HepG2 (cell line): Measurements from ENCODE around the gene LAMA5. TPM values are rescaled to one million over a fixed set of nuclear protein-coding genes. Genes with fewer than 3 reads are reported as not detected.

Experiments
- ARNT2 ChIP-seq: sonication (generic); formaldehyde crosslinking; IDR thresholded peaks from 2 replicates; pipeline ENCODE4 v1.8.0; 2022; ENCODE audit warnings: mild to moderate bottlenecking, low read depth, missing genetic modification reagents, moderate library complexity
- DR1 ChIP-seq: sonication (generic); formaldehyde crosslinking; IDR thresholded peaks from 2 replicates; pipeline ENCODE4 v1.8.0; 2021; ENCODE audit warnings: mild to moderate bottlenecking, missing genetic modification reagents, inconsistent platforms
- ESRRA ChIP-seq: sonication (generic); formaldehyde crosslinking; IDR thresholded peaks from 2 replicates; pipeline ENCODE4 v1.5.1; 2020; ENCODE audit warnings: mild to moderate bottlenecking, low read depth, missing genetic modification reagents
- GABPA ChIP-seq, 2 experiments: IDR thresholded peaks; 2 replicates each; pipeline ENCODE4 v1.6.1; 2011 to 2016; ENCODE audit warnings: low read depth in 2 of 2, low read length in 1 of 2, missing biosample characterization in 1 of 2, missing genetic modification characterization in 1 of 2
- HES4 ChIP-seq: sonication (generic); formaldehyde crosslinking; IDR thresholded peaks from 2 replicates; pipeline ENCODE4 v1.9.0; 2021; ENCODE audit warnings: mild to moderate bottlenecking, missing genetic modification reagents, borderline replicate concordance
- IRF2 ChIP-seq: IDR thresholded peaks from 2 replicates; pipeline ENCODE4 v1.6.1; 2018; ENCODE audit warnings: missing genetic modification reagents, missing compliant biosample characterization
- MYC ChIP-seq: sonication (generic); formaldehyde crosslinking; IDR thresholded peaks from 2 replicates; pipeline ENCODE4 v1.9.0; 2021; ENCODE audit warnings: missing genetic modification reagents, borderline replicate concordance
- NCOA5 ChIP-seq: sonication (generic); formaldehyde crosslinking; IDR thresholded peaks from 2 replicates; pipeline ENCODE4 v1.4.0; 2020; ENCODE audit warnings: missing genetic modification reagents
- NONO ChIP-seq, 2 experiments: fragments of 450-650 bp in 1 of 2; sonication (generic) in 1 of 2; formaldehyde crosslinking in 1 of 2; IDR thresholded peaks in 1 of 2; conservative IDR thresholded peaks in 1 of 2; 2 replicates each; pipeline versions ENCODE4 v1.6.1 to v1.8.0; 2017 to 2022; ENCODE audit warnings: mild to moderate bottlenecking in 1 of 2, missing genetic modification reagents in 1 of 2, moderate library complexity in 1 of 2
- NRL ChIP-seq: sonication (generic); formaldehyde crosslinking; IDR thresholded peaks from 2 replicates; pipeline ENCODE4 v1.5.0; 2020; ENCODE audit warnings: missing genetic modification reagents, mild to moderate bottlenecking, moderate library complexity, borderline replicate concordance
- PITX1 ChIP-seq: sonication (generic); formaldehyde crosslinking; IDR thresholded peaks from 2 replicates; pipeline ENCODE4 v1.5.1; 2020; ENCODE audit warnings: mild to moderate bottlenecking, missing genetic modification reagents
- REL ChIP-seq: sonication (generic); formaldehyde crosslinking; conservative IDR thresholded peaks from 2 replicates; pipeline ENCODE4 v1.8.0; 2022; ENCODE audit warnings: mild to moderate bottlenecking, missing genetic modification reagents, moderate library complexity
- TAF1 ChIP-seq: sonication (generic); formaldehyde crosslinking; IDR thresholded peaks from 2 replicates; pipeline ENCODE4 v1.4.0; 2020; ENCODE audit warnings: missing genetic modification reagents
- TEAD3 ChIP-seq: optimal IDR thresholded peaks from 2 replicates; pipeline ENCODE3; 2016; ENCODE audit warnings: borderline replicate concordance
- ZNF552 ChIP-seq: sonication (generic); formaldehyde crosslinking; IDR thresholded peaks from 2 replicates; pipeline ENCODE4 v1.9.0; 2022; ENCODE audit warnings: missing genetic modification reagents, mild to moderate bottlenecking, borderline replicate concordance
- ZNF619 ChIP-seq: sonication (generic); formaldehyde crosslinking; IDR thresholded peaks from 2 replicates; pipeline ENCODE4 v1.4.0; 2020; ENCODE audit warnings: mild to moderate bottlenecking, missing genetic modification reagents
- ZNF687 ChIP-seq: sonication (generic); formaldehyde crosslinking; IDR thresholded peaks from 2 replicates; pipeline ENCODE4 v1.5.1; 2020; ENCODE audit warnings: mild to moderate bottlenecking, missing genetic modification reagents, moderate library complexity
- ZNF83 ChIP-seq: sonication (generic); formaldehyde crosslinking; IDR thresholded peaks from 2 replicates; pipeline ENCODE4 v1.4.0; 2020; ENCODE audit warnings: missing genetic modification reagents, mild to moderate bottlenecking, borderline replicate concordance
- ZSCAN21 ChIP-seq: sonication (generic); formaldehyde crosslinking; IDR thresholded peaks from 2 replicates; pipeline ENCODE4 v1.8.0; 2022; ENCODE audit warnings: mild to moderate bottlenecking, missing genetic modification reagents, moderate library complexity, borderline replicate concordance
- polyA plus RNA-seq, 8 experiments: library from polyadenylated mRNA; depleted of rRNA in 3 of 8; stranded (reverse) in 7 of 8; unstranded in 1 of 8; fragments of >200 nt; fragmentation: Illumina TruSeq in 4 of 8; extraction: Trizol in 4 of 8; gene quantifications; 2 replicates each; pipeline versions ENCODE4 v1.2.1 to v1.2.3, GENCODE V29; 2011 to 2016; ENCODE audit warnings: low read depth in 4 of 8, missing spikeins in 1 of 8, mixed read lengths in 1 of 8; ENCODE audit not compliant: insufficient read depth in 1 of 8
- total RNA-seq, 5 experiments: library from RNA; depleted of rRNA; stranded (reverse); fragments of >200 nt; fragmentation: Illumina TruSeq; extraction: Trizol; gene quantifications; 2 replicates each; pipeline ENCODE4 v1.2.3, GENCODE V29; 2016; ENCODE audit warnings: low read depth in 1 of 5
- TF ChIP-seq, protein P1 (sequence below): sonication (generic); formaldehyde crosslinking; IDR thresholded peaks from 2 replicates; pipeline ENCODE4 v1.4.0; 2020; ENCODE audit warnings: mild to moderate bottlenecking, missing genetic modification reagents
- TF ChIP-seq, protein P2 (sequence below): sonication (generic); formaldehyde crosslinking; IDR thresholded peaks from 2 replicates; pipeline ENCODE4 v1.4.0; 2020; ENCODE audit warnings: mild to moderate bottlenecking, missing genetic modification reagents

Gene LAMA5
- total and polyA plus RNA-seq, 2 of the 13 experiments (the other 11 are each of a cell fraction or from before 2014, with no cell fraction given) = 21.0 to 44.7 TPM

- TF ChIP-seq ZNF687 = peak; percentile 62
- no peak; the same call in 1 of the 2 replicates for TF ChIP-seq ZSCAN21 (CRISPR knock-in tag)
- no peak for TF ChIP-seq NRL
- TF ChIP-seq, protein P1, sequence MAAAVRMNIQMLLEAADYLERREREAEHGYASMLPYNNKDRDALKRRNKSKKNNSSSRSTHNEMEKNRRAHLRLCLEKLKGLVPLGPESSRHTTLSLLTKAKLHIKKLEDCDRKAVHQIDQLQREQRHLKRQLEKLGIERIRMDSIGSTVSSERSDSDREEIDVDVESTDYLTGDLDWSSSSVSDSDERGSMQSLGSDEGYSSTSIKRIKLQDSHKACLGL = 0 out of 2 replicates have a peak, but pooled peaks have one; percentile 43
- no peak for TF ChIP-seq NCOA5 (CRISPR knock-in tag)
- 0 out of 2 replicates have a peak, but pooled peaks have one; percentile 32 for TF ChIP-seq MYC
- peak; percentile 6 for TF ChIP-seq TEAD3 (CRISPR knock-in tag)
- TF ChIP-seq ZNF83 (CRISPR knock-in tag) = 0 out of 2 replicates have a peak, but pooled peaks have one; percentile 39
- TF ChIP-seq DR1 (CRISPR knock-in tag) = peak; percentile 28; the same call in 1 of the 2 replicates
- TF ChIP-seq NONO (IDR thresholded peaks at IDR 0.05) = no peak
- peak; percentile 72; the same call in 1 of the 2 replicates for TF ChIP-seq NONO (CRISPR knock-in tag; conservative IDR thresholded peaks at IDR 0.05)
- 0 out of 2 replicates have a peak, but pooled peaks have one; percentile 29 for TF ChIP-seq IRF2 (CRISPR knock-in tag)
- TF ChIP-seq ZNF619 (CRISPR knock-in tag) = peak; percentile 49; the same call in 1 of the 2 replicates
- TF ChIP-seq REL = no peak
- TF ChIP-seq GABPA (IDR thresholded peaks at IDR 0.05; ENCODE audit: low read depth, low read length) = no peak
- no peak for TF ChIP-seq GABPA (CRISPR knock-in tag; IDR thresholded peaks at IDR 0.05; ENCODE audit: low read depth)
- TF ChIP-seq ARNT2 = no peak
- TF ChIP-seq ESRRA (CRISPR knock-in tag) = no peak
- TF ChIP-seq, protein P2, sequence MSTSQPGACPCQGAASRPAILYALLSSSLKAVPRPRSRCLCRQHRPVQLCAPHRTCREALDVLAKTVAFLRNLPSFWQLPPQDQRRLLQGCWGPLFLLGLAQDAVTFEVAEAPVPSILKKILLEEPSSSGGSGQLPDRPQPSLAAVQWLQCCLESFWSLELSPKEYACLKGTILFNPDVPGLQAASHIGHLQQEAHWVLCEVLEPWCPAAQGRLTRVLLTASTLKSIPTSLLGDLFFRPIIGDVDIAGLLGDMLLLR (CRISPR knock-in tag) = peak; percentile 77
- peak; percentile 45; the same call in 1 of the 2 replicates for TF ChIP-seq TAF1 (CRISPR knock-in tag)
- TF ChIP-seq PITX1 (CRISPR knock-in tag) = peak; percentile 4; the same call in 1 of the 2 replicates
- 0 out of 2 replicates have a peak, but pooled peaks have one; percentile 31 for TF ChIP-seq HES4 (CRISPR knock-in tag)
- 0 out of 2 replicates have a peak, but pooled peaks have one; percentile 16 for TF ChIP-seq ZNF552 (CRISPR knock-in tag)
These were observed 7.4 kb upstream of the LAMA5 start (continued) for GRCh38 chr20:62374331-62375152.
